Tibial artery (tissue), 4 donors: ENCODE measurements around the gene ZSCAN20.

ENCODE experiments used
- DNase-seq, 2 donors: peaks; one replicate each; pipeline ENCODE4 v3.0.0-alpha.2; 2019
- H3K27ac ChIP-seq, 2 donors: fragments of 200-600 bp; sonication (generic) in 1 of 2; 1 replicate in 1 of 2; 2 replicates in 1 of 2; pipeline ENCODE4 v1.5.1; 2018 to 2019; ENCODE audit warnings: mild to moderate bottlenecking in 1 of 2
- H3K27me3 ChIP-seq, 2 donors: fragments of 200-600 bp; sonication (generic) in 1 of 2; one replicate each; pipeline versions ENCODE4 v1.5.1 to v1.6.0; 2016 to 2019
- H3K36me3 ChIP-seq, 3 donors: fragments of 200-600 bp; sonication (generic) in 2 of 3; one replicate each; pipeline ENCODE4 v1.5.1; 2016 to 2019; ENCODE audit warnings: mild to moderate bottlenecking in 2 of 3
- H3K4me1 ChIP-seq, 4 donors: fragments of 200-600 bp; sonication (generic) in 2 of 4; 1 replicate in 3 of 4; 2 replicates in 1 of 4; pipeline ENCODE4 v1.5.1; 2016 to 2019
- H3K4me3 ChIP-seq, 2 donors: fragments of 200-600 bp; sonication (generic) in 1 of 2; 1 replicate in 1 of 2; 2 replicates in 1 of 2; pipeline ENCODE4 v1.5.1; 2018 to 2019; ENCODE audit warnings: mild to moderate bottlenecking in 2 of 2
- H3K9me3 ChIP-seq, 3 donors: fragments of 200-600 bp; sonication (generic) in 1 of 3; one replicate each; pipeline ENCODE4 v1.5.1; 2016 to 2019
- intact Hi-C: fragments of 100-400 bp; cut with DNase I; formaldehyde crosslinking; loops from one replicate; pipeline ENCODE4 v1.15.0; 2023; ENCODE audit warnings: low total_unique reads
- TF ChIP-seq, protein P1 (sequence below), 2 experiments: fragments of 200-600 bp in 1 of 2; fragments of 450-650 bp in 1 of 2; IDR thresholded peaks; one replicate each; pipeline ENCODE4 v1.5.1; 2017 to 2019; ENCODE audit warnings: antibody characterized with exemption in 2 of 2, mild to moderate bottlenecking in 1 of 2, moderate library complexity in 1 of 2

The ZSCAN20 gene

DNA sequence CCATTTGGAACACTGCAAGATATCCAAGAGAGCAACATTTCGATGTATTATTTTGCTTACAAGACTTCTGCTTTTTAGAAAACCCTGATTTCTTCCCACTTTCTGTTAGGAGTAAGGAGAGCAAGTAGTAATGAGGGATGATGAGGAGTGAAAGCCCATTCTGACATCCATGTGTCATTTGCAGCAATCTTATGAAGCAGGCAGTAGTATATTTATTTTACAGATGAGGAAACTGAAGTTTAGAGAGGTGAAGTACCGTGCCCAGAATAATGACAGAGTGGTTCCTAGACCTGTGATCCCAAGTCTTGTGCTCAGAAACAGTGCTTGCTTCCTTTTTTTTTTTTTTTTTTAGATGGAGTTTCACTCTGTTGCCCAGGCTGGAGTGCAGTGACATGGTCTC, 7.1 kb upstream of the ZSCAN20 start:
- Histone ChIP-seq H3K27ac (no peak overlapping the region), H3K4me1 (peaks cover 0 to 19% (median 17%) of the 10 kb centered on the region in 4 donors), H3K36me3 (no peaks in the 10 kb centered on the region), H3K4me3 (no peak overlapping the region), H3K9me3 (no peaks in the 10 kb centered on the region), H3K27me3 (no peaks in the 10 kb centered on the region)
- TF ChIP-seq, protein P1, sequence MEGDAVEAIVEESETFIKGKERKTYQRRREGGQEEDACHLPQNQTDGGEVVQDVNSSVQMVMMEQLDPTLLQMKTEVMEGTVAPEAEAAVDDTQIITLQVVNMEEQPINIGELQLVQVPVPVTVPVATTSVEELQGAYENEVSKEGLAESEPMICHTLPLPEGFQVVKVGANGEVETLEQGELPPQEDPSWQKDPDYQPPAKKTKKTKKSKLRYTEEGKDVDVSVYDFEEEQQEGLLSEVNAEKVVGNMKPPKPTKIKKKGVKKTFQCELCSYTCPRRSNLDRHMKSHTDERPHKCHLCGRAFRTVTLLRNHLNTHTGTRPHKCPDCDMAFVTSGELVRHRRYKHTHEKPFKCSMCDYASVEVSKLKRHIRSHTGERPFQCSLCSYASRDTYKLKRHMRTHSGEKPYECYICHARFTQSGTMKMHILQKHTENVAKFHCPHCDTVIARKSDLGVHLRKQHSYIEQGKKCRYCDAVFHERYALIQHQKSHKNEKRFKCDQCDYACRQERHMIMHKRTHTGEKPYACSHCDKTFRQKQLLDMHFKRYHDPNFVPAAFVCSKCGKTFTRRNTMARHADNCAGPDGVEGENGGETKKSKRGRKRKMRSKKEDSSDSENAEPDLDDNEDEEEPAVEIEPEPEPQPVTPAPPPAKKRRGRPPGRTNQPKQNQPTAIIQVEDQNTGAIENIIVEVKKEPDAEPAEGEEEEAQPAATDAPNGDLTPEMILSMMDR (IDR thresholded peaks at IDR 0.05), result no peak
- intact Hi-C loops, result loop anchor here (5.0 to 10.0 kb wide), 3 partner anchors 91 to 241 kb away; no protein-coding TSS in a partner anchor
- no peak for DNase-seq

GRCh38 chr1:33466159-33466558, 6.3 kb upstream of the ZSCAN20 start:
- intact Hi-C loops, result loop anchor here (5.0 to 10.0 kb wide), 3 partner anchors 91 to 241 kb away; no protein-coding TSS in a partner anchor
- peak in 1 of 2 donors; percentile 54 for DNase-seq
- TF ChIP-seq, protein P1 (IDR thresholded peaks at IDR 0.05), result no peak
- H3K4me3 ChIP-seq, result no peak overlapping the region
- H3K27ac ChIP-seq, result no peak overlapping the region
- no peaks in the 10 kb centered on the region for H3K27me3 ChIP-seq
- H3K9me3 ChIP-seq, result no peaks in the 10 kb centered on the region
- peaks cover 0 to 18% (median 16%) of the 10 kb centered on the region in 4 donors for H3K4me1 ChIP-seq
- no peaks in the 10 kb centered on the region for H3K36me3 ChIP-seq

GRCh38 chr1:33468011-33468410, 4.4 kb upstream of the ZSCAN20 start:
- Histone ChIP-seq H3K36me3 (no peaks in the 10 kb centered on the region), H3K4me1 (peaks cover 0 to 22% (median 14%) of the 10 kb centered on the region in 4 donors), H3K27ac (no peak overlapping the region), H3K4me3 (no peak overlapping the region), H3K27me3 (no peaks in the 10 kb centered on the region), H3K9me3 (no peaks in the 10 kb centered on the region)
- TF ChIP-seq, protein P1 (IDR thresholded peaks at IDR 0.05), result no peak
- no peak for DNase-seq
- intact Hi-C loops, result loop anchor here (5.0 to 10.0 kb wide), 3 partner anchors 93 to 243 kb away; no protein-coding TSS in a partner anchor

DNA sequence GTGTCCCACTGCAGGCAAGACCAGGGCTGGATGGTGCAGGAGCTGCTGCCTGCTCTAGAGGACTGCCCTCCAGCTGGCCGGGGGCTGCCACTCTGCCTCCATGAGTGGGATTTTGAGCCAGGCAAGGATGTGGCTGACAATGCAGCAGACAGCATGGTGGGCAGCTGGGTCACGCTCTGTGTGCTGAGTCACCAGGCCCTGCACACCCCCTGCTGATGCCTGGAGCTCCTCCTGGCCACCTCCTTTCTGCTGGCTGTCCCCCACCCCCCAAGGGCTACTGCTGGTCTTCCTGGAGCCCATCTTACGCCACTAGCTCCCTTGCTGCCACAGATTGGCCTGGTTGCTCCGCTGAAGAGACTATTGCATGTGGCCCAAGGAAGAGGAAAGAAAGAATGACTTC, 3.9 kb upstream of the ZSCAN20 start:
- intact Hi-C loops, result loop anchor here (5.0 to 10.0 kb wide), 3 partner anchors 94 to 244 kb away; no protein-coding TSS in a partner anchor
- no peaks in the 10 kb centered on the region for H3K27me3 ChIP-seq
- H3K36me3 ChIP-seq, result no peaks in the 10 kb centered on the region
- no peak overlapping the region for H3K27ac ChIP-seq
- peaks cover 0 to 27% (median 19%) of the 10 kb centered on the region in 4 donors for H3K4me1 ChIP-seq
- no peaks in the 10 kb centered on the region for H3K9me3 ChIP-seq
- no peak overlapping the region for H3K4me3 ChIP-seq
- no peak for DNase-seq
- TF ChIP-seq, protein P1 (IDR thresholded peaks at IDR 0.05), result no peak

DNA sequence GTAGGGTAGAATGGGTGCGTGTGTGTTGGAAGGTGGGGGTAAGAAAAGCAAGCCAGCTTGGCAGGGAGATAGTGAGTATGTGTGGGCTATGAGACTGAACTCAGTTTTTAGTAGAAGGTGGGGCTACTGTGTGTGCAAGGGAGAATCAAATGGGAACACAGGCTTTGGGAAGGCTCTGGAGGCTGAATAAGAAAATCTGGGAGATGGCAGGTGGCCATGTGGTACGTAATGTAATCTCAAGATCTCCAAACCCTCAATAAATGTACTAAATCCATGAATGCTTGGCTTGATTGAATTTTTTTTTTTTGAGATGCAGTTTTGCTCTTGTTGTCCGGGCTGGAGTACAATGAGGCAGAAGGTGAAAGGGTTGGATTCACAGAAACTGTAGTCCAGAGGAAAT, 3.5 kb upstream of the ZSCAN20 start:
- Histone ChIP-seq H3K27ac (no peak overlapping the region), H3K36me3 (no peaks in the 10 kb centered on the region), H3K9me3 (no peaks in the 10 kb centered on the region), H3K4me3 (no peak overlapping the region), H3K4me1 (peaks cover 0 to 30% (median 24%) of the 10 kb centered on the region in 4 donors), H3K27me3 (no peaks in the 10 kb centered on the region)
- DNase-seq, result no peak
- TF ChIP-seq, protein P1 (IDR thresholded peaks at IDR 0.05), result no peak
- intact Hi-C loops, result loop anchor here (5.0 to 10.0 kb wide), 3 partner anchors 94 to 244 kb away; no protein-coding TSS in a partner anchor
